PC-3 (cell line): ENCODE measurements around the gene TUBG2. TPM values are rescaled to one million over a fixed set of nuclear protein-coding genes. Genes with fewer than 3 reads are reported as not detected.
"Not testable (repeated sequence)": the region's sequence is repeated elsewhere in the genome, so short reads cannot be mapped to it uniquely, and the experiment has no call there.

Experiments used
- ATAC-seq: fragments of 200-7000 bp; cut with Tn5 transposase; 2 replicates; pipeline ENCODE4 v1.9.1; 2020; ENCODE audit warnings: mild to moderate bottlenecking, moderate library complexity
- BruUV-seq: library from RNA; stranded (reverse); fragments of 400-500 nt; replicated peaks from 2 replicates; lab custom pipeline; 2021; lab: Mats Ljungman, UMichigan
- CTCF ChIA-PET: fragments of 300-600 bp; sonication (Branson Sonifier 250); formaldehyde crosslinking; loops from one replicate; lab custom pipeline; 2022; ENCODE audit warnings: antibody characterized with exemption; lab: Charles Lee
- POLR2A ChIA-PET: fragments of 300-600 bp; sonication (Branson Sonifier 250); formaldehyde crosslinking; loops from one replicate; lab custom pipeline; 2022; ENCODE audit warnings: antibody characterized with exemption; ENCODE audit not compliant: unreplicated experiment; lab: Charles Lee
- DNase-seq: peaks from one replicate; pipeline ENCODE4 v3.0.0-alpha.2; 2015
- H2AFZ ChIP-seq: fragments of 300-600 bp; sonication (generic); 2 replicates; pipeline ENCODE4 v1.6.0; 2016; ENCODE audit warnings: antibody characterized with exemption, low read length
- H3F3A ChIP-seq: fragments of 300-600 bp; sonication (generic); one replicate; pipeline ENCODE4 v1.6.0; 2017; ENCODE audit warnings: antibody characterized with exemption, low read length, control low read depth, mild to moderate bottlenecking; ENCODE audit not compliant: unreplicated experiment
- H3K27ac ChIP-seq: fragments of 300-600 bp; sonication (generic); 2 replicates; pipeline ENCODE4 v1.5.1; 2016; ENCODE audit warnings: mild to moderate bottlenecking, low read length
- H3K27me3 ChIP-seq: fragments of 300-600 bp; sonication (generic); 2 replicates; pipeline ENCODE4 v1.6.1; 2016; ENCODE audit warnings: low read length, mixed read lengths
- H3K36me3 ChIP-seq: fragments of 300-600 bp; sonication (generic); 2 replicates; pipeline ENCODE4 v1.6.1; 2016; ENCODE audit warnings: low read depth, mixed run types, low read length, mixed read lengths
- H3K4me1 ChIP-seq: fragments of 300-600 bp; sonication (generic); 2 replicates; pipeline ENCODE4 v1.5.1; 2016; ENCODE audit warnings: low read length; ENCODE audit not compliant: insufficient read depth
- H3K4me2 ChIP-seq: fragments of 300-600 bp; sonication (generic); 2 replicates; pipeline ENCODE4 v1.6.0; 2016; ENCODE audit warnings: low read length
- H3K4me3 ChIP-seq: fragments of 300-600 bp; sonication (generic); 2 replicates; pipeline ENCODE4 v1.5.1; 2016; ENCODE audit warnings: mild to moderate bottlenecking, low read length, mixed read lengths
- H3K79me2 ChIP-seq: fragments of 300-600 bp; sonication (generic); 2 replicates; pipeline ENCODE4 v1.6.1; 2017; ENCODE audit warnings: low read length, mixed read lengths
- H3K9ac ChIP-seq: fragments of 300-600 bp; sonication (generic); 2 replicates; pipeline ENCODE4 v1.6.0; 2016; ENCODE audit warnings: mild to moderate bottlenecking, low read length
- H3K9me2 ChIP-seq: fragments of 300-600 bp; sonication (generic); replicated peaks from 2 replicates; pipeline ENCODE4 v1.6.1; 2016; ENCODE audit warnings: mixed run types, low read length, mixed read lengths
- H3K9me3 ChIP-seq: fragments of 300-600 bp; sonication (generic); 2 replicates; pipeline ENCODE4 v1.6.1; 2016; ENCODE audit warnings: low read length, mixed read lengths
- H4K20me1 ChIP-seq: fragments of 300-600 bp; sonication (generic); 2 replicates; pipeline ENCODE4 v1.6.1; 2016; ENCODE audit warnings: low read length, mixed read lengths
- CTCF ChIP-seq: fragments of 300-600 bp; sonication (generic); conservative IDR thresholded peaks from 2 replicates; pipeline ENCODE4 v1.5.1; 2017; ENCODE audit warnings: antibody characterized with exemption, low read depth, mild to moderate bottlenecking, low read length
- EZH2 ChIP-seq: fragments of 300-600 bp; sonication (generic); IDR thresholded peaks from one replicate; pipeline ENCODE4 v1.6.1; 2017; ENCODE audit warnings: antibody characterized with exemption, mild to moderate bottlenecking, low read length; ENCODE audit not compliant: unreplicated experiment
- EZH2phosphoT487 ChIP-seq: fragments of 300-600 bp; sonication (generic); IDR thresholded peaks from 2 replicates; pipeline ENCODE4 v1.6.1; 2018; ENCODE audit warnings: mild to moderate bottlenecking, antibody characterized with exemption, low read length, borderline replicate concordance
- intact Hi-C: fragments of 100-400 bp; cut with micrococcal nuclease; formaldehyde crosslinking; loops from 2 replicates; pipeline ENCODE4 v1.9.0; 2023
- total RNA-seq: library from RNA; depleted of rRNA; stranded (reverse); fragments of >200 nt; gene quantifications from 2 replicates; pipeline ENCODE4 v1.2.3, GENCODE V29; 2014

TUBG2 gene
- total RNA-seq, 1 experiment from 2014 or later: 7.1 TPM

GRCh38 chr17:42618442-42619150 lies 40.5 kb upstream of the TUBG2 start:
- CTCF ChIA-PET: interaction anchor here (0.5 to 1.0 kb wide), 5 partner anchors 9 to 120 kb away, joined by 3 to 9 read pairs (median 3); partner anchors contain the start of genes RETREG3 and TUBG1

GRCh38 chr17:42621987-42622386 lies 37.1 kb upstream of the TUBG2 start:
- CTCF ChIA-PET, H3K9me3 ChIP-seq, H3K79me2 ChIP-seq, H3K4me2 ChIP-seq, H2AFZ ChIP-seq, H3K4me3 ChIP-seq, H3F3A ChIP-seq, H3K36me3 ChIP-seq, POLR2A ChIA-PET, H3K9ac ChIP-seq, H3K27ac ChIP-seq, H3K9me2 ChIP-seq, BruUV-seq, DNase-seq, H3K27me3 ChIP-seq, ATAC-seq, H4K20me1 ChIP-seq, intact Hi-C loops: not testable (repeated sequence)
- peaks cover 21% of the 10 kb centered on the region for H3K4me1 ChIP-seq

More at GRCh38 chr17:42618442-42619150, 40.5 kb upstream of the TUBG2 start:
- Histone ChIP-seq H3K4me2 (no peak overlapping the region), H3K9ac (no peak overlapping the region), H3K27me3 (no peaks in the 10 kb centered on the region), H3K79me2 (no peaks in the 10 kb centered on the region), H3K4me3 (no peak overlapping the region), H3K9me2 (no peaks in the 10 kb centered on the region), H3K27ac (no peak overlapping the region), H3K4me1 (peaks cover 13% of the 10 kb centered on the region), H4K20me1 (no peaks in the 10 kb centered on the region), H3K36me3 (peaks cover 4% of the 10 kb centered on the region; the same call in 1 of the 2 replicates), H3F3A (no peaks in the 10 kb centered on the region), H2AFZ (no peak overlapping the region), H3K9me3 (no peaks in the 10 kb centered on the region)
- DNase-seq (peak; percentile 49), ATAC-seq (peak; percentile 94)
- BruUV-seq: no TSS peak
- intact Hi-C loops: no loop called here
- TF ChIP-seq EZH2phosphoT487: no peak
- peak; percentile 56 for TF ChIP-seq CTCF
- POLR2A ChIA-PET: no interaction called here

- H4K20me1 ChIP-seq: no peaks in the 10 kb centered on the region
- no peaks in the 10 kb centered on the region for H3K9me3 ChIP-seq
- H3K36me3 ChIP-seq: no peaks in the 10 kb centered on the region
- H3K9ac ChIP-seq: no peak overlapping the region
- H3K9me2 ChIP-seq: no peaks in the 10 kb centered on the region
- ATAC-seq (no peak), DNase-seq (no peak)
- CTCF ChIA-PET: interaction anchor here (1.0 kb wide), 1 partner anchor 60 kb away, joined by 4 read pairs; no protein-coding TSS in a partner anchor
- no peak overlapping the region for H3K27ac ChIP-seq
- POLR2A ChIA-PET: interaction anchor here (1.0 kb wide), 2 partner anchors 14 to 38 kb away, joined by 4 to 5 read pairs; partner anchors contain the start of genes RETREG3 and TUBG1
- H2AFZ ChIP-seq: no peak overlapping the region
- H3K4me1 ChIP-seq: peaks cover 18% of the 10 kb centered on the region
- TF ChIP-seq CTCF: no peak
- TF ChIP-seq EZH2phosphoT487: no peak
- TF ChIP-seq EZH2: no peak
- intact Hi-C loops: no loop called here
- H3K27me3 ChIP-seq: no peaks in the 10 kb centered on the region
- H3F3A ChIP-seq: no peaks in the 10 kb centered on the region
- H3K79me2 ChIP-seq: no peaks in the 10 kb centered on the region
- H3K4me3 ChIP-seq: no peak overlapping the region
- no peak overlapping the region for H3K4me2 ChIP-seq
- no TSS peak for BruUV-seq
Observed at GRCh38 chr17:42623271-42623670, 35.8 kb upstream of the TUBG2 start.
